HG03039 (cell line): Measurements from ENCODE around the gene KIF12.
A peak's percentile ranks its signal among the peaks of the same experiment; 100 is the strongest.
"Not testable (repeated sequence)": the region's sequence is repeated elsewhere in the genome, so short reads cannot be mapped to it uniquely, and the experiment has no call there.

Experiments
- ATAC-seq: cut with Tn5 transposase; IDR thresholded peaks from one replicate; pipeline ENCODE4 v1.9.1; 2021; ENCODE audit warnings: mild to moderate bottlenecking, moderate library complexity; ENCODE audit not compliant: unreplicated experiment

The KIF12 gene

GRCh38 chr9:114086009-114086408 lies 13.1 kb downstream of the KIF12 start:
- ATAC-seq, result no peak

GRCh38 chr9:114085387-114085789 lies 13.7 kb downstream of the KIF12 start:
- no peak for ATAC-seq

GRCh38 chr9:114084282-114085073 lies 14.6 kb downstream of the KIF12 start:
- no peak for ATAC-seq

GRCh38 chr9:114083666-114084065 lies 15.4 kb downstream of the KIF12 start:
- no peak for ATAC-seq

GRCh38 chr9:114082763-114083412 lies 16.2 kb downstream of the KIF12 start:
- not testable (repeated sequence) for ATAC-seq

- peak; percentile 74 for ATAC-seq
Observed at GRCh38 chr9:114082017-114082762, 16.9 kb downstream of the KIF12 start.

GRCh38 chr9:114081441-114082016 lies 17.6 kb downstream of the KIF12 start:
- no peak for ATAC-seq

GRCh38 chr9:114080773-114081440 lies 18.2 kb downstream of the KIF12 start:
- no peak for ATAC-seq

GRCh38 chr9:114080195-114080772 lies 18.8 kb downstream of the KIF12 start:
- ATAC-seq, result no peak

GRCh38 chr9:114078781-114079156 lies 20.3 kb downstream of the KIF12 start:
- ATAC-seq, result no peak

GRCh38 chr9:114078021-114078780 lies 20.9 kb downstream of the KIF12 start, which contains the start of gene AMBP:
TSS of gene AMBP (minus strand) at chr9:114078300. CDS start at chr9:114078209, 91 bp downstream.
- ATAC-seq, result no peak

- ATAC-seq, result no peak
Observed at GRCh38 chr9:114077162-114077837, 21.8 kb downstream of the KIF12 start.

GRCh38 chr9:114076237-114077161 lies 22.6 kb downstream of the KIF12 start:
- no peak for ATAC-seq

- no peak for ATAC-seq
Observed at GRCh38 chr9:114075602-114076001, 23.5 kb downstream of the KIF12 start.

GRCh38 chr9:114072184-114073140 lies 26.6 kb downstream of the KIF12 start:
- ATAC-seq, result no peak

- ATAC-seq, result no peak
Observed at GRCh38 chr9:114071197-114071795, 27.8 kb downstream of the KIF12 start.
